Liver (tissue), 9 donors: ENCODE results near the gene GLB1L3. TPM values are rescaled to one million over a fixed set of nuclear protein-coding genes. Genes with fewer than 3 reads are reported as not detected.

Source experiments
- DNase-seq: peaks from one replicate; pipeline ENCODE4 v3.0.0-alpha.2; 2017; ENCODE audit warnings: low spot score
- H3K27ac ChIP-seq, 2 donors: one replicate each; pipeline ENCODE4 v1.7.0; 2013; ENCODE audit warnings: inconsistent platforms in 2 of 2, low read length in 2 of 2, control low read depth in 1 of 2, low read depth in 1 of 2, mild to moderate bottlenecking in 1 of 2
- H3K27me3 ChIP-seq, 4 donors: one replicate each; pipeline versions ENCODE4 v1.6.1 to v1.7.0; 2013; ENCODE audit warnings: low read length in 3 of 4, inconsistent platforms in 1 of 4, mild to moderate bottlenecking in 1 of 4, moderate library complexity in 1 of 4; ENCODE audit not compliant: control insufficient read depth in 4 of 4, insufficient read depth in 4 of 4
- H3K36me3 ChIP-seq, 4 donors: one replicate each; pipeline versions ENCODE4 v1.6.1 to v1.7.0; 2013; ENCODE audit warnings: low read length in 3 of 4, mild to moderate bottlenecking in 3 of 4, low read depth in 1 of 4, moderate library complexity in 1 of 4; ENCODE audit not compliant: control insufficient read depth in 4 of 4, insufficient read depth in 3 of 4
- H3K4me1 ChIP-seq, 4 donors: one replicate each; pipeline versions ENCODE4 v1.6.1 to v1.7.0; 2013; ENCODE audit warnings: low read length in 3 of 4, mild to moderate bottlenecking in 3 of 4, moderate library complexity in 1 of 4; ENCODE audit not compliant: control insufficient read depth in 4 of 4, insufficient read depth in 4 of 4
- H3K4me3 ChIP-seq, 3 donors: one replicate each; pipeline versions ENCODE4 v1.6.1 to v1.7.0; 2013; ENCODE audit warnings: low read length in 3 of 3, control low read depth in 1 of 3, low read depth in 1 of 3, mild to moderate bottlenecking in 1 of 3
- H3K9ac ChIP-seq, 2 donors: one replicate each; pipeline ENCODE4 v1.7.0; 2013; ENCODE audit warnings: low read length in 2 of 2, mild to moderate bottlenecking in 2 of 2, moderate library complexity in 2 of 2, control low read depth in 1 of 2, low read depth in 1 of 2
- H3K9me3 ChIP-seq, 4 donors: one replicate each; pipeline versions ENCODE4 v1.6.1 to v1.7.0; 2013; ENCODE audit warnings: low read length in 3 of 4; ENCODE audit not compliant: control insufficient read depth in 4 of 4
- ATF3 ChIP-seq: IDR thresholded peaks from 2 replicates; pipeline ENCODE4 v1.6.1; 2016; ENCODE audit warnings: antibody characterized with exemption
- EGR1 ChIP-seq, 2 donors: IDR thresholded peaks; 2 replicates each; pipeline ENCODE4 v1.6.1; 2016 to 2018; ENCODE audit warnings: antibody characterized with exemption in 2 of 2, low read depth in 2 of 2
- FOXA1 ChIP-seq: IDR thresholded peaks from 2 replicates; pipeline ENCODE4 v1.6.1; 2016; ENCODE audit warnings: antibody characterized with exemption
- GABPA ChIP-seq, 2 donors: IDR thresholded peaks in 1 of 2; conservative IDR thresholded peaks in 1 of 2; 2 replicates each; pipeline ENCODE4 v1.6.1; 2016; ENCODE audit warnings: antibody characterized with exemption in 2 of 2, mild to moderate bottlenecking in 1 of 2, moderate library complexity in 1 of 2
- HNF4A ChIP-seq, 2 donors: conservative IDR thresholded peaks; 2 replicates each; pipeline ENCODE4 v1.6.1; 2016; ENCODE audit warnings: antibody characterized with exemption in 2 of 2, mild to moderate bottlenecking in 2 of 2
- HNF4G ChIP-seq: IDR thresholded peaks from 2 replicates; pipeline ENCODE4 v1.6.1; 2016; ENCODE audit warnings: antibody characterized with exemption
- NR2F2 ChIP-seq: IDR thresholded peaks from 2 replicates; pipeline ENCODE4 v1.6.1; 2016; ENCODE audit warnings: antibody characterized with exemption
- RXRA ChIP-seq, 2 donors: IDR thresholded peaks; 2 replicates each; pipeline ENCODE4 v1.6.1; 2017 to 2018; ENCODE audit warnings: antibody characterized with exemption in 2 of 2, mild to moderate bottlenecking in 1 of 2
- TAF1 ChIP-seq: conservative IDR thresholded peaks from 2 replicates; pipeline ENCODE4 v1.6.1; 2016; ENCODE audit warnings: antibody characterized with exemption, mild to moderate bottlenecking
- YY1 ChIP-seq: IDR thresholded peaks from 2 replicates; pipeline ENCODE4 v1.6.1; 2016; ENCODE audit warnings: antibody characterized with exemption, mild to moderate bottlenecking
- WGBS: extraction: QIAGEN DNeasy Blood & Tissue Kit; methylation state at CpG from one replicate; pipeline ENCODE4 v1.1.7; 2013; 5-methylcytosine and 5-hydroxymethylcytosine counted together
- polyA plus RNA-seq, 2 donors: library from polyadenylated mRNA; stranded (reverse) in 1 of 2; unstranded in 1 of 2; fragments of 200-250 nt in 1 of 2; fragments of >200 nt in 1 of 2; fragmentation: Nextera tagmentation in 1 of 2; extraction: Ambion mirVana in 1 of 2; gene quantifications; one replicate each; pipeline versions ENCODE4 v1.2.1 to v1.2.3, GENCODE V29; 2013 to 2015
- total RNA-seq, 2 donors: library from RNA; depleted of rRNA; stranded (reverse); fragments of >200 nt; gene quantifications; one replicate each; pipeline ENCODE4 v1.2.3, GENCODE V29; 2014
- TF ChIP-seq, protein P1 (sequence below): IDR thresholded peaks from 2 replicates; pipeline ENCODE4 v1.6.1; 2016; ENCODE audit warnings: antibody characterized with exemption
- TF ChIP-seq, protein P2 (sequence below): fragments of 150-350 bp; IDR thresholded peaks from 2 replicates; pipeline ENCODE4 v1.5.1; 2017; ENCODE audit warnings: improper control_type of control experiment, low read depth, low read length; ENCODE audit not compliant: missing input control
- TF ChIP-seq, protein P3 (sequence below): IDR thresholded peaks from 2 replicates; pipeline ENCODE4 v1.6.1; 2016; ENCODE audit warnings: antibody characterized with exemption, mild to moderate bottlenecking
- donor health status: healthy.
- donor health status: healthy.
- donor health status: healthy.
- donor health status: healthy.
- donor health status: healthy.

GLB1L3 gene
- total and polyA plus RNA-seq, 4 donors: 0.08 TPM; not detected in 3

DNA sequence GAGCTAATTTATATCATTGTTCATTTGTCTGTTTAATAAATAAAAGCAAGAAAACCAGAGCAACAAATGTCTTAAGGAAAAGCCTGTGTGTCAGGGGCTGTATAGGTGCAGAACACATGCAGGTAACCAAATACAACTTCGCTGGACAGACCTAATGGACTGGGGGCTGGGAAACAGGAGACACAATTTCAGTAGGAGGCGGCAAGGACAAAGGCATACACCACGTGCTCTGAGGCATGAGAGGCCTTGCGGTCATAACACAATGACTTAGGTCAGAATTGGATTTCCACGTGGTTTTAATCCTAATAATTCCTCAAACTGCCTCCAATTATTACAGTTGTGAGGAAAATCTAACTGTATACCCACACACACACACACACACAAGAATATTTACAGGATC lies 8.7 kb upstream of the GLB1L3 start:
- TF ChIP-seq NR2F2 (no peak), FOXA1 (no peak), YY1 (no peak)
- H3K27ac ChIP-seq: no peak overlapping the region
- peaks cover 2 to 18% (median 11%) of the 10 kb centered on the region in 4 donors for H3K36me3 ChIP-seq
- no peak for DNase-seq
- H3K27me3 ChIP-seq: no peaks in the 10 kb centered on the region
- H3K9me3 ChIP-seq: no peaks in the 10 kb centered on the region
- H3K4me1 ChIP-seq: peaks cover 0 to 3% (median under 1%) of the 10 kb centered on the region in 4 donors
- no peak overlapping the region for H3K4me3 ChIP-seq
- H3K9ac ChIP-seq: no peak overlapping the region
- 92% methylated on average over 5 of the region's 5 CpGs for WGBS

DNA sequence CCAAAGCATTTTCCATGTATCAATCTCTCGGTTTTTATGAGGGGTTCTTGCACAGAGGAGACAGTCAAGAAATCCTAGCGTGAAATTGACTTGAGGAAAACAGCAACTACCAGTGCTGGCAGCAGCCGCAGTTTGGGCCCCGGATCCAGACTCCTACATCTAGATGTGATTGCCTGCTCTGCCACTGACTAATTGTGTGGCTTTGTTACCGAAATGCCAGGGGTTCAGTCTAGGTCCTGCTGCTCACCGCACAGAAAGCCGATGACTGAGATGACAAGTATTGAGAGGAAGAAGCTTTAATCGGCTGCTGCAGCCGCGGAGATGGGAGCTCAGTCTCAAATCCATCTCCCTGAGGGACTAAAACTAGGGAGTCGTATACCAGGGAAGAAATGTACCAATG lies 8.2 kb upstream of the GLB1L3 start:
- no peak for TF ChIP-seq HNF4A (conservative IDR thresholded peaks at IDR 0.05)
- TF ChIP-seq NR2F2: no peak
- no peak for TF ChIP-seq GABPA (IDR thresholded peaks at IDR 0.05 in 1 of 2, conservative IDR thresholded peaks at IDR 0.05 in 1 of 2)
- TF ChIP-seq, protein P1, sequence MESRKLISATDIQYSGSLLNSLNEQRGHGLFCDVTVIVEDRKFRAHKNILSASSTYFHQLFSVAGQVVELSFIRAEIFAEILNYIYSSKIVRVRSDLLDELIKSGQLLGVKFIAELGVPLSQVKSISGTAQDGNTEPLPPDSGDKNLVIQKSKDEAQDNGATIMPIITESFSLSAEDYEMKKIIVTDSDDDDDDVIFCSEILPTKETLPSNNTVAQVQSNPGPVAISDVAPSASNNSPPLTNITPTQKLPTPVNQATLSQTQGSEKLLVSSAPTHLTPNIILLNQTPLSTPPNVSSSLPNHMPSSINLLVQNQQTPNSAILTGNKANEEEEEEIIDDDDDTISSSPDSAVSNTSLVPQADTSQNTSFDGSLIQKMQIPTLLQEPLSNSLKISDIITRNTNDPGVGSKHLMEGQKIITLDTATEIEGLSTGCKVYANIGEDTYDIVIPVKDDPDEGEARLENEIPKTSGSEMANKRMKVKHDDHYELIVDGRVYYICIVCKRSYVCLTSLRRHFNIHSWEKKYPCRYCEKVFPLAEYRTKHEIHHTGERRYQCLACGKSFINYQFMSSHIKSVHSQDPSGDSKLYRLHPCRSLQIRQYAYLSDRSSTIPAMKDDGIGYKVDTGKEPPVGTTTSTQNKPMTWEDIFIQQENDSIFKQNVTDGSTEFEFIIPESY: no peak
- no peak for TF ChIP-seq HNF4G
- no peak for TF ChIP-seq RXRA (IDR thresholded peaks at IDR 0.05)
- TF ChIP-seq, protein P2, sequence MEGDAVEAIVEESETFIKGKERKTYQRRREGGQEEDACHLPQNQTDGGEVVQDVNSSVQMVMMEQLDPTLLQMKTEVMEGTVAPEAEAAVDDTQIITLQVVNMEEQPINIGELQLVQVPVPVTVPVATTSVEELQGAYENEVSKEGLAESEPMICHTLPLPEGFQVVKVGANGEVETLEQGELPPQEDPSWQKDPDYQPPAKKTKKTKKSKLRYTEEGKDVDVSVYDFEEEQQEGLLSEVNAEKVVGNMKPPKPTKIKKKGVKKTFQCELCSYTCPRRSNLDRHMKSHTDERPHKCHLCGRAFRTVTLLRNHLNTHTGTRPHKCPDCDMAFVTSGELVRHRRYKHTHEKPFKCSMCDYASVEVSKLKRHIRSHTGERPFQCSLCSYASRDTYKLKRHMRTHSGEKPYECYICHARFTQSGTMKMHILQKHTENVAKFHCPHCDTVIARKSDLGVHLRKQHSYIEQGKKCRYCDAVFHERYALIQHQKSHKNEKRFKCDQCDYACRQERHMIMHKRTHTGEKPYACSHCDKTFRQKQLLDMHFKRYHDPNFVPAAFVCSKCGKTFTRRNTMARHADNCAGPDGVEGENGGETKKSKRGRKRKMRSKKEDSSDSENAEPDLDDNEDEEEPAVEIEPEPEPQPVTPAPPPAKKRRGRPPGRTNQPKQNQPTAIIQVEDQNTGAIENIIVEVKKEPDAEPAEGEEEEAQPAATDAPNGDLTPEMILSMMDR: no peak
- TF ChIP-seq, protein P3, sequence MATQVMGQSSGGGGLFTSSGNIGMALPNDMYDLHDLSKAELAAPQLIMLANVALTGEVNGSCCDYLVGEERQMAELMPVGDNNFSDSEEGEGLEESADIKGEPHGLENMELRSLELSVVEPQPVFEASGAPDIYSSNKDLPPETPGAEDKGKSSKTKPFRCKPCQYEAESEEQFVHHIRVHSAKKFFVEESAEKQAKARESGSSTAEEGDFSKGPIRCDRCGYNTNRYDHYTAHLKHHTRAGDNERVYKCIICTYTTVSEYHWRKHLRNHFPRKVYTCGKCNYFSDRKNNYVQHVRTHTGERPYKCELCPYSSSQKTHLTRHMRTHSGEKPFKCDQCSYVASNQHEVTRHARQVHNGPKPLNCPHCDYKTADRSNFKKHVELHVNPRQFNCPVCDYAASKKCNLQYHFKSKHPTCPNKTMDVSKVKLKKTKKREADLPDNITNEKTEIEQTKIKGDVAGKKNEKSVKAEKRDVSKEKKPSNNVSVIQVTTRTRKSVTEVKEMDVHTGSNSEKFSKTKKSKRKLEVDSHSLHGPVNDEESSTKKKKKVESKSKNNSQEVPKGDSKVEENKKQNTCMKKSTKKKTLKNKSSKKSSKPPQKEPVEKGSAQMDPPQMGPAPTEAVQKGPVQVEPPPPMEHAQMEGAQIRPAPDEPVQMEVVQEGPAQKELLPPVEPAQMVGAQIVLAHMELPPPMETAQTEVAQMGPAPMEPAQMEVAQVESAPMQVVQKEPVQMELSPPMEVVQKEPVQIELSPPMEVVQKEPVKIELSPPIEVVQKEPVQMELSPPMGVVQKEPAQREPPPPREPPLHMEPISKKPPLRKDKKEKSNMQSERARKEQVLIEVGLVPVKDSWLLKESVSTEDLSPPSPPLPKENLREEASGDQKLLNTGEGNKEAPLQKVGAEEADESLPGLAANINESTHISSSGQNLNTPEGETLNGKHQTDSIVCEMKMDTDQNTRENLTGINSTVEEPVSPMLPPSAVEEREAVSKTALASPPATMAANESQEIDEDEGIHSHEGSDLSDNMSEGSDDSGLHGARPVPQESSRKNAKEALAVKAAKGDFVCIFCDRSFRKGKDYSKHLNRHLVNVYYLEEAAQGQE: no peak
- TF ChIP-seq ATF3: no peak
- no peak for TF ChIP-seq EGR1 (IDR thresholded peaks at IDR 0.05; ENCODE audit: low read depth in 2 of 2)
- TF ChIP-seq TAF1: no peak
- TF ChIP-seq YY1: no peak
- no peaks in the 10 kb centered on the region for H3K27me3 ChIP-seq

More for the DNA sequence above, 8.2 kb upstream of the GLB1L3 start:
- H3K27ac ChIP-seq: no peak overlapping the region
- no peak overlapping the region for H3K4me3 ChIP-seq
- DNase-seq: no peak
- no peaks in the 10 kb centered on the region for H3K9me3 ChIP-seq
- 92% methylated on average over 11 of the region's 11 CpGs for WGBS
- H3K4me1 ChIP-seq: peaks cover 0 to 5% (median 1%) of the 10 kb centered on the region in 4 donors
- H3K9ac ChIP-seq: no peak overlapping the region
- H3K36me3 ChIP-seq: peaks cover 2 to 13% (median 7%) of the 10 kb centered on the region in 4 donors
